Measurements from ENCODE around the gene OSBPL8. TPM values are rescaled to one million over a fixed set of nuclear protein-coding genes. Genes with fewer than 3 reads are reported as not detected.

Gene OSBPL8
- total and polyA plus RNA-seq, 2 experiments from 2014 or later, result 78.0 to 124 TPM

DNA sequence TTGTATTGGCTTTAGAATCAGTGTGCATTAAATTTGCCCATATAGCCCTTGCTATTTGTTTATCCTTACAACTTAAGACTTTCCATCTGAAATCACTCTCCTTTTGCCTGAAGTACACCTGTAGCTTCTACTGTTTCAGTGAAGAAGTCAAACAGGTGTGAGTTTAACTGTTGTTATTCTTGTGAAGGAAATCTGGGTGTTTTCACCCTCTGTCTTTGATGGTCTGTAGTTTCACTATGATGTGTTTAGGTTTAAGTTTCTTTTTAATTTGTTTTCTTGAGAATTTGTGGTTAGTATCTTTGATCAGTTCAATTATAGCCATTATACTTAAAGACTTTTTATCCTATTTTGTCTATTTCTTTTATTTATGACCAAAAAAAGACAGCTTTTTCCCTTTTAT, 142.5 kb downstream of the OSBPL8 start:
- Mint-ChIP-seq H3K4me3 (no peak overlapping the region), H3K4me1 (no peaks in the 10 kb centered on the region), H3K27me3 (ENCODE audit: insufficient read depth, low read depth, poor library complexity) (no peaks in the 10 kb centered on the region), H3K36me3 (ENCODE audit: low read depth) (no peaks in the 10 kb centered on the region), H3K27ac (no peak overlapping the region), H3K9me3 (no peaks in the 10 kb centered on the region)
- H3K4me3 ChIP-seq, result no peak overlapping the region
- no peak for TF ChIP-seq STAT1 (IDR thresholded peaks at IDR 0.05; ENCODE audit: unreplicated experiment)
- TF ChIP-seq CREB1 (CRISPR knock-in tag; IDR thresholded peaks at IDR 0.05; ENCODE audit: low read depth), result no peak
- no peak overlapping the region for H3K27ac ChIP-seq (ENCODE audit: low read depth)
- H3K27me3 ChIP-seq (ENCODE audit: insufficient read depth), result no peaks in the 10 kb centered on the region
- H3K79me2 ChIP-seq (replicated peaks; ENCODE audit: insufficient read depth), result peaks cover 15% of the 10 kb centered on the region
- no peak for DNase-seq (ENCODE audit: low spot score)
- no peaks in the 10 kb centered on the region for H3K9me2 ChIP-seq (ENCODE audit: insufficient read depth)
- no peaks in the 10 kb centered on the region for H3F3A ChIP-seq (replicated peaks; ENCODE audit: low read depth)
- no peaks in the 10 kb centered on the region for H3K36me3 ChIP-seq (ENCODE audit: insufficient read depth)
- ATAC-seq, result no peak
- peaks cover 2% of the 10 kb centered on the region; the same call in 1 of the 2 replicates for H3K4me1 ChIP-seq (ENCODE audit: insufficient read depth)
- no peaks in the 10 kb centered on the region for H4K20me1 ChIP-seq (replicated peaks; ENCODE audit: insufficient read depth)
- no peak overlapping the region for H3K4me2 ChIP-seq
- no peak overlapping the region for H2AFZ ChIP-seq

- no peaks in the 10 kb centered on the region for H3F3A ChIP-seq (replicated peaks; ENCODE audit: low read depth)
- no peaks in the 10 kb centered on the region for H3K4me1 ChIP-seq (ENCODE audit: insufficient read depth)
- no peaks in the 10 kb centered on the region for H4K20me1 ChIP-seq (replicated peaks; ENCODE audit: insufficient read depth)
- no peak overlapping the region for H3K27ac ChIP-seq (ENCODE audit: low read depth)
- H3K4me2 ChIP-seq, result no peak overlapping the region
- H2AFZ ChIP-seq, result no peak overlapping the region
- Mint-ChIP-seq H3K27ac (no peak overlapping the region), H3K4me1 (no peaks in the 10 kb centered on the region), H3K9me3 (no peaks in the 10 kb centered on the region), H3K4me3 (no peak overlapping the region), H3K27me3 (ENCODE audit: insufficient read depth, low read depth, poor library complexity) (no peaks in the 10 kb centered on the region), H3K36me3 (ENCODE audit: low read depth) (no peaks in the 10 kb centered on the region)
- DNase-seq (ENCODE audit: low spot score), result no peak
- ATAC-seq, result no peak
- no peaks in the 10 kb centered on the region for H3K79me2 ChIP-seq (replicated peaks; ENCODE audit: insufficient read depth)
- H3K27me3 ChIP-seq (ENCODE audit: insufficient read depth), result no peaks in the 10 kb centered on the region
- no peaks in the 10 kb centered on the region for H3K9me2 ChIP-seq (ENCODE audit: insufficient read depth)
- H3K36me3 ChIP-seq (ENCODE audit: insufficient read depth), result no peaks in the 10 kb centered on the region
- no peak overlapping the region for H3K4me3 ChIP-seq
- TF ChIP-seq ZNF114 (CRISPR knock-in tag; IDR thresholded peaks at IDR 0.05) (no peak), ZNF462 (CRISPR knock-in tag; IDR thresholded peaks at IDR 0.05) (no peak), CTCF (conservative IDR thresholded peaks at IDR 0.05; ENCODE audit: low read depth in 2 of 2) (no peak), JUNB (IDR thresholded peaks at IDR 0.05; ENCODE audit: unreplicated experiment) (no peak), EZH2phosphoT487 (IDR thresholded peaks at IDR 0.05; ENCODE audit: unreplicated experiment) (no peak), POLR2AphosphoS5 (IDR thresholded peaks at IDR 0.05; ENCODE audit: low read depth) (no peak), ZNF331 (CRISPR knock-in tag; IDR thresholded peaks at IDR 0.05; ENCODE audit: low read depth) (no peak), CREB1 (CRISPR knock-in tag; IDR thresholded peaks at IDR 0.05; ENCODE audit: low read depth) (no peak), REST (IDR thresholded peaks at IDR 0.05; ENCODE audit: unreplicated experiment) (no peak)
Measured at GRCh38 chr12:76413121-76413520, 146.4 kb downstream of the OSBPL8 start.

Measured in GM23338 (cell line).